Ascending aorta (tissue), 2 donors: Measurements from ENCODE around the gene OR4D9. TPM values are rescaled to one million over a fixed set of nuclear protein-coding genes. Genes with fewer than 3 reads are reported as not detected.
"Not testable (repeated sequence)": the region's sequence is repeated elsewhere in the genome, so short reads cannot be mapped to it uniquely, and the experiment has no call there.

ENCODE experiments used
- DNase-seq, 2 donors: peaks; one replicate each; pipeline ENCODE4 v3.0.0-alpha.2; 2019; ENCODE audit warnings: low spot score in 2 of 2
- H3K27ac ChIP-seq, 2 donors: fragments of 200-600 bp; sonication (generic); one replicate each; pipeline ENCODE4 v1.5.1; 2016 to 2017; ENCODE audit warnings: mild to moderate bottlenecking in 1 of 2
- H3K27me3 ChIP-seq: fragments of 200-600 bp; sonication (generic); one replicate; pipeline ENCODE4 v1.5.1; 2017
- H3K36me3 ChIP-seq, 2 donors: fragments of 200-600 bp; sonication (generic); one replicate each; pipeline ENCODE4 v1.5.1; 2016
- H3K4me1 ChIP-seq, 2 donors: fragments of 200-600 bp; sonication (generic); one replicate each; pipeline ENCODE4 v1.5.1; 2016 to 2017; ENCODE audit warnings: mild to moderate bottlenecking in 1 of 2
- H3K4me3 ChIP-seq, 2 donors: fragments of 200-600 bp; sonication (generic); one replicate each; pipeline ENCODE4 v1.5.1; 2016 to 2017; ENCODE audit warnings: mild to moderate bottlenecking in 1 of 2
- H3K9me3 ChIP-seq, 2 donors: fragments of 200-600 bp; sonication (generic); one replicate each; pipeline ENCODE4 v1.5.1; 2016
- CTCF ChIP-seq, 3 experiments: fragments of 200-600 bp in 2 of 3; fragments of 450-650 bp in 1 of 3; sonication (generic) in 2 of 3; IDR thresholded peaks; one replicate each; pipeline ENCODE4 v1.5.1; 2016 to 2019; ENCODE audit warnings: antibody characterized with exemption in 3 of 3, mild to moderate bottlenecking in 1 of 3, moderate library complexity in 1 of 3
- intact Hi-C: fragments of 100-400 bp; cut with DNase I; formaldehyde crosslinking; loops from one replicate; pipeline ENCODE4 v1.15.1; 2023
- total RNA-seq: library from RNA; depleted of rRNA; stranded (reverse); fragments of >200 nt; gene quantifications from one replicate; pipeline ENCODE4 v1.1.0, GENCODE V29; 2016

Gene OR4D9
- total RNA-seq, 1 donor from 2014 or later: not detected

DNA sequence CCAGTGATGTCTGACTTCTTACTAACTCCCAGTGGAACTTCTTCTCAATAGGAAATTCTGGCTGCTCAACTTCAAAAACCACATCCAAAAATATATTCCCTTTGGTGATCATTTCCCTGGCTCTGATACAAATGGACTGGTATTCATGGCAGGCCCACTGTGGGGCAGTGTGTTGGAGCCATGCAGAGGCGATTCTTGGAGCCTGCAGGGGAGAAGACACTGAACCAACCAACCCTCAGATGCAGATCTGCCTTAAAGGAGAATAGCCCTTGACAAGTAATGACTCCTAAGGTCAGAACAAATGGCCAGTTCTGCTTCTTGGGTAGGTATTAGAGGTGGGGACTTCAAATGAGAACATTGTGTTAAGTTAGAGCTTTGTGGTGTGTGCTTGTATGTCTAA lies 12.2 kb downstream of the OR4D9 start:
- intact Hi-C loops: no loop called here
- Histone ChIP-seq H3K4me1 (no peaks in the 10 kb centered on the region), H3K27me3 (no peaks in the 10 kb centered on the region), H3K36me3 (no peaks in the 10 kb centered on the region), H3K27ac (no peak overlapping the region), H3K9me3 (no peaks in the 10 kb centered on the region), H3K4me3 (no peak overlapping the region)
- no peak for TF ChIP-seq CTCF (IDR thresholded peaks at IDR 0.05)
- DNase-seq: no peak

DNA sequence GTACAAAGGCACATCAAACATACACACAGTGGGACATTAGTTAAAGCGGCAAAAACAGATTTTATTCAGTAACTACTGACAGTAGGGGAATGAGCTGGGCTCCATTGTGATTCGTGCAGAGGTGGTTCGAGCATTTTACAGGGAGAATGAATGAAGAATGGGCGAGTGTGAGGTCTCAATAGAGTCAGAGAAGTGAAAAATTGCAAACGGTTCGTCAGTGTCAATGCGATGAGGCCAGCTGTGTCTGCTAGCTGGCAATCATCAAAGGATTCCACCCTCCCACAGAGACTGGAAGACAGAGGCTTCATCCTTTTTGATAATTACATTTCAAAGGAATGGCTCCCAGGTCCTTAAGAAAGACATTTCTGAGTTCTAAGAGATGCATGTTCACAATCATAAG lies 17.4 kb downstream of the OR4D9 start:
- Histone ChIP-seq H3K27me3 (no peaks in the 10 kb centered on the region), H3K4me1 (no peaks in the 10 kb centered on the region), H3K4me3 (no peak overlapping the region), H3K27ac (no peak overlapping the region), H3K9me3 (no peaks in the 10 kb centered on the region), H3K36me3 (no peaks in the 10 kb centered on the region)
- intact Hi-C loops: no loop called here
- no peak for DNase-seq
- no peak for TF ChIP-seq CTCF (IDR thresholded peaks at IDR 0.05)

DNA sequence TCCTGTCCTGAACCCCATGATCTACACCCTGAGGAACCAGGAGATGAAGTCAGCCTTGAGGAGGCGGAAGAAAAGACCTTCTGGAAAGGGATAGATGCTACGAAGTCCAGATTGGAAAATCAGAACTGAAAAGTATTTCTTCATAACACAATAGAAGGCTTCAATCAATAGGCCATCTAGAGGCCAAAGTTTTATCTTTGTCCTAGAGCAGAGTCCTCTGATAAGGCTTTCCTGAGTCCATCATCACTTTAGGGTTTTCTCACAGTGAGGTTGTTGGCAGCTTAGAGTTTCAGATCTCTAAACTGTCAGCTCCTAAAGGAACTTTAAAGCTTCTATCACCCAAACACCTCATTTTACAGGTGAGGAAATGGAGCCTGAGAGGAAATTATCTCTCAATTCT lies 21.3 kb downstream of the OR4D9 start:
- DNase-seq: no peak
- H3K27me3 ChIP-seq: no peaks in the 10 kb centered on the region
- H3K27ac ChIP-seq: no peak overlapping the region
- H3K9me3 ChIP-seq: no peaks in the 10 kb centered on the region
- no peaks in the 10 kb centered on the region for H3K4me1 ChIP-seq
- no peak for TF ChIP-seq CTCF (IDR thresholded peaks at IDR 0.05)
- H3K4me3 ChIP-seq: no peak overlapping the region
- intact Hi-C loops: no loop called here
- no peaks in the 10 kb centered on the region for H3K36me3 ChIP-seq

DNA sequence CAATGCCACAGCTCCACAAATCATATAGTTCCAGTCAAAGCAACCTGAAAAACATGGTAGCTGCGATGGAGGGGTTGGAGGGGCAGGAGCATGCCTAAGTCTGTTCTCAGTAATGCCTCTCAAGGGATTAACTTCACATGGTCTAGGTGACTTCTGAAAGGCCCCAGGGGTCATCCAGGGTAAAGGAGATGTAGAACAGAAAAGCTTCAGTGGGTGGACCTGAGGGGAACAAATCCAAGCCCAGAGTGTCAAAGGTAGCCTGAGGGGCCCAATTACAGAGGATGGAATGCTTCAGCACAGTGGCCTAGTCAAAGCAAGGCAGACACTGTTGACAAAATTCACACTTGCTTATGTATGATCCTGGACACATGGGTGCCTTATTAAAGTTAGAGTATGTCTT lies 23.3 kb downstream of the OR4D9 start:
- H3K4me3 ChIP-seq: no peak overlapping the region
- no peaks in the 10 kb centered on the region for H3K36me3 ChIP-seq
- DNase-seq: no peak
- H3K9me3 ChIP-seq: no peaks in the 10 kb centered on the region
- TF ChIP-seq CTCF (IDR thresholded peaks at IDR 0.05): no peak
- H3K27me3 ChIP-seq: no peaks in the 10 kb centered on the region
- no peaks in the 10 kb centered on the region for H3K4me1 ChIP-seq
- intact Hi-C loops: loop anchor here (5.0 kb wide), 2 partner anchors 38 to 268 kb away; no protein-coding TSS in a partner anchor
- H3K27ac ChIP-seq: no peak overlapping the region

DNA sequence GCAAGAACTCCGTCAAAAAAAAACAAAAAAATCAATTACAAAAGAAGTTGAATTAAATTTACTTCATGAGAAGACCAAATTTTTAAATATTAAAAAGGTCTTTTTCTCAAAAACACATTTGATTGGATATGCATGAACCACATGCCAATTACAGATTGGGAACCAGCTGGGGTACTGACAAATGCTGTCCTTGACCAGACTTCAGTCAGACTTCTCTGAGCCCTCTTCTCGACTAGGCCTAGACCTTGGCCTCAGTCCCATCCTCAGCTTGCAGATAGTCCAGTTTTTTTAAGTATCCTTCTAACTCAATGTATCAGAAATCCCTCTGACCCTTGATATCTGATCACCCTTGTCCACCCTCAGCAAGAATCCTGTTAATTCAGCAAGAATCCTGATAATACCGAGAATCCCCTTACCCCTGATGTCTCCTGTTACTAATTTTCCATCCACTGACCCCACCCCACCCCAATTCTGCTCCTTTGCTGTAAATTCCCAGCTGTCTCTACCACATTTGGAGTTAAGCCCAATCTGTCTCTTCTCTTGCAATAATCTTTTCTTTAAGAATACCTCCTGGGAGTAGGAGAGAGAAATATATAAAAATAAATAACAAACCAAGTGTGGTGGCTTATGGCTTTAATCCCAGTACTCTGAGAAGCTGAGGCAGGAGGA lies 30.9 kb downstream of the OR4D9 start:
- Histone ChIP-seq H3K27ac (no peak overlapping the region), H3K9me3 (no peaks in the 10 kb centered on the region), H3K4me3 (no peak overlapping the region), H3K36me3 (no peaks in the 10 kb centered on the region), H3K4me1 (no peaks in the 10 kb centered on the region), H3K27me3 (no peaks in the 10 kb centered on the region)
- no peak for DNase-seq
- TF ChIP-seq CTCF (IDR thresholded peaks at IDR 0.05): no peak
- intact Hi-C loops: no loop called here

DNA sequence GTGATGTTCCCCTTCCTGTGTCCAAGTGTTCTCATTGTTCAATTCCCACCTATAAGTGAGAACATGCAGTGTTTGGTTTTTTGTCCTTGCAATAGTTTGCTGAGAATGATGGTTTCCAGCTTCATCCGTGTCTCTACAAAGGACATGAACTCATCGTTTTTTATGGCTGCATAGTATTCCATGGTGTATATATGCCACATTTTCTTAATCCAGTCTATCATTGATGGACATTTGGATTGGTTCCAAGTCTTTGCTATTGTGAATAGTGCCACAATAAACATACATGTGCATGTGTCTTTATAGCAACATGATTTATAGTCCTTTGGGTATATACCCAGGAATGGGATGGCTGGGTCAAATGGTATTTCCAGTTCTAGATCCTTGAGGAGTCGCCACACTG lies 32.4 kb downstream of the OR4D9 start:
- H3K27ac ChIP-seq, intact Hi-C loops, H3K4me3 ChIP-seq: not testable (repeated sequence)

More for the DNA sequence above, 32.4 kb downstream of the OR4D9 start:
- DNase-seq, H3K4me1 ChIP-seq, H3K27me3 ChIP-seq, H3K9me3 ChIP-seq, H3K36me3 ChIP-seq: not testable (repeated sequence)
